ENCODE results near the gene CBFA2T3. TPM values are rescaled to one million over a fixed set of nuclear protein-coding genes. Genes with fewer than 3 reads are reported as not detected.
A peak's percentile ranks its signal among the peaks of the same experiment; 100 is the strongest.

The CBFA2T3 gene
- total and polyA plus RNA-seq, 2 donors (not counting 1 experiment from before 2014, with no cell fraction given), result 40.8 to 58.3 TPM

GRCh38 chr16:88983165-88983564 is 6.2 kb upstream of the CBFA2T3 start:
- Mint-ChIP-seq H3K4me1 (peaks cover 73% of the 10 kb centered on the region), H3K9me3 (ENCODE audit: insufficient read depth) (no peaks in the 10 kb centered on the region)
- POLR2A ChIA-PET, result interaction anchor here (1.5 to 3.0 kb wide), 3 partner anchors 12 to 110 kb away, joined by 4 to 18 read pairs (median 7); partner anchors contain the start of gene ACSF3

More at GRCh38 chr16:88983165-88983564, 6.2 kb upstream of the CBFA2T3 start:
- Histone ChIP-seq H3K4me1 (ENCODE audit: control insufficient read depth in 2 of 2, insufficient read depth in 2 of 2, low read length in 2 of 2) (peaks cover 72 to 76% of the 10 kb centered on the region in 2 donors), H3K36me3 (replicated peaks in 1 of 2; ENCODE audit: control extremely low read depth in 1 of 2, control insufficient read depth in 1 of 2, extremely low read depth in 1 of 2, insufficient read depth in 2 of 2, low read length in 1 of 2) (no peaks in the 10 kb centered on the region), H4K20me1 (ENCODE audit: control insufficient read depth, insufficient read depth, low read length, poor library complexity, severe bottlenecking) (no peaks in the 10 kb centered on the region), H3K79me2 (ENCODE audit: control insufficient read depth, insufficient read depth, low read length) (peaks cover 25% of the 10 kb centered on the region), H3K27me3 (replicated peaks in 1 of 4; ENCODE audit: control extremely low read depth in 1 of 4, control insufficient read depth in 3 of 4, insufficient read depth in 4 of 4, low read length in 3 of 4) (no peaks in the 10 kb centered on the region), H3K9ac (ENCODE audit: low read length) (peak overlapping the region; percentile 41), H3K4me2 (replicated peaks; ENCODE audit: low read depth, low read length, poor library complexity, severe bottlenecking) (peak overlapping the region; percentile 80), H2AFZ (ENCODE audit: insufficient read depth, low read depth, low read length, poor library complexity, severe bottlenecking) (no peak overlapping the region), H3K4me3 (ENCODE audit: control extremely low read depth in 1 of 5, extremely low read depth in 1 of 5, insufficient read depth in 1 of 5, low read depth in 2 of 5, low read length in 4 of 5) (peak overlapping the region in 2 of 5 experiments; percentile 31 to 47), H3K9me3 (ENCODE audit: control extremely low read depth in 1 of 3, control insufficient read depth in 2 of 3, insufficient read depth in 1 of 3, low read length in 2 of 3) (peaks cover 0 to 8% (median 0%) of the 10 kb centered on the region in 3 donors), H3K27ac (ENCODE audit: low read length in 2 of 2) (peak overlapping the region; percentile 28 to 59)
- WGBS (ENCODE audit: insufficient coverage), result 37% methylated on average over 10 of the region's 11 CpGs
- no peak for DNase-seq
- Mint-ChIP-seq H3K27me3 (no peaks in the 10 kb centered on the region), H3K27ac (peak overlapping the region; percentile 90), H3K4me3 (peak overlapping the region; percentile 84)
- intact Hi-C loops (cut with micrococcal nuclease), result loop anchor here (1.0 kb wide), 2 partner anchors 15 to 49 kb away; no protein-coding TSS in a partner anchor
- no peak for TF ChIP-seq EZH2 (IDR thresholded peaks at IDR 0.05; ENCODE audit: borderline replicate concordance, insufficient read depth, low read depth, low read length, poor library complexity, severe bottlenecking)
- no peak for TF ChIP-seq CTCF (IDR thresholded peaks at IDR 0.05)
- CTCF ChIA-PET, result interaction anchor here (0.8 to 1.3 kb wide), 3 partner anchors 41 to 115 kb away, joined by 3 read pairs; no protein-coding TSS in a partner anchor
- ATAC-seq (ENCODE audit: low read depth), result peak; percentile 16

Data from B cell (primary cell).